WERI-Rb-1 (cell line): ENCODE data around the gene VMAC.

Experiments
- DNase-seq: peaks from one replicate; pipeline ENCODE4 v3.0.0-alpha.2; 2020
- H3K27ac ChIP-seq: fragments of 250-450 bp; sonication (Bioruptor Pico); 2 replicates; pipeline ENCODE4 v1.5.1; 2020; ENCODE audit warnings: mild to moderate bottlenecking, moderate library complexity
- H3K27me3 ChIP-seq: fragments of 250-450 bp; sonication (Bioruptor Pico); 2 replicates; pipeline ENCODE4 v1.5.1; 2021; ENCODE audit warnings: mild to moderate bottlenecking, low read depth, moderate library complexity; ENCODE audit not compliant: insufficient read depth, severe bottlenecking
- H3K36me3 ChIP-seq: fragments of 250-450 bp; sonication (Bioruptor Pico); 2 replicates; pipeline ENCODE4 v1.5.1; 2020; ENCODE audit warnings: mild to moderate bottlenecking, moderate library complexity
- H3K4me3 ChIP-seq: 2 replicates; pipeline ENCODE4 v1.5.1; 2011; ENCODE audit warnings: low read depth, mild to moderate bottlenecking, control low read depth, low read length
- H3K9me3 ChIP-seq: fragments of 250-450 bp; sonication (Bioruptor Pico); 2 replicates; pipeline ENCODE4 v1.5.1; 2021; ENCODE audit warnings: mild to moderate bottlenecking, moderate library complexity; ENCODE audit not compliant: severe bottlenecking
- CTCF ChIP-seq: IDR thresholded peaks from 2 replicates; pipeline ENCODE4 v1.5.1; 2011; ENCODE audit warnings: low read depth, mild to moderate bottlenecking, control low read depth, inconsistent platforms, low read length

The VMAC gene

GRCh38 chr19:5911366-5911765, 6.7 kb downstream of the VMAC start:
- Histone ChIP-seq H3K27ac (no peak overlapping the region), H3K4me3 (no peak overlapping the region), H3K27me3 (no peaks in the 10 kb centered on the region), H3K9me3 (no peaks in the 10 kb centered on the region), H3K36me3 (peaks cover 22% of the 10 kb centered on the region)
- no peak for TF ChIP-seq CTCF
- DNase-seq: no peak

GRCh38 chr19:5913739-5914357, 9.2 kb downstream of the VMAC start, which contains the start of gene CAPS:
Gene CAPS, plus strand, starts transcription at chr19:5914254. Its CDS starts 153 bp downstream, at chr19:5914407.
- peaks cover 40% of the 10 kb centered on the region for H3K36me3 ChIP-seq
- no peak within 1 kb of the TSS for H3K27ac ChIP-seq
- TF ChIP-seq CTCF: no peak
- H3K4me3 ChIP-seq: no peak within 1 kb of the TSS
- no peaks in the 10 kb centered on the region for H3K27me3 ChIP-seq
- no peak for DNase-seq
- H3K9me3 ChIP-seq: no peaks in the 10 kb centered on the region

GRCh38 chr19:5914358-5914774, 9.7 kb downstream of the VMAC start:
- no peaks in the 10 kb centered on the region for H3K27me3 ChIP-seq
- no peaks in the 10 kb centered on the region for H3K9me3 ChIP-seq
- no peak for TF ChIP-seq CTCF
- H3K36me3 ChIP-seq: peaks cover 46% of the 10 kb centered on the region
- no peak overlapping the region for H3K4me3 ChIP-seq
- DNase-seq: no peak
- H3K27ac ChIP-seq: no peak overlapping the region

- peaks cover 51% of the 10 kb centered on the region for H3K36me3 ChIP-seq
- H3K4me3 ChIP-seq: no peak overlapping the region
- H3K27ac ChIP-seq: no peak overlapping the region
Observed at GRCh38 chr19:5914946-5915781, 10.5 kb downstream of the VMAC start.

GRCh38 chr19:5915782-5916165, 11.1 kb downstream of the VMAC start:
- peaks cover 57% of the 10 kb centered on the region for H3K36me3 ChIP-seq
- no peaks in the 10 kb centered on the region for H3K27me3 ChIP-seq
- H3K4me3 ChIP-seq: no peak overlapping the region
- TF ChIP-seq CTCF: no peak
- H3K9me3 ChIP-seq: no peaks in the 10 kb centered on the region
- no peak overlapping the region for H3K27ac ChIP-seq
- no peak for DNase-seq

More at GRCh38 chr19:5914946-5915781, 10.5 kb downstream of the VMAC start:
- no peaks in the 10 kb centered on the region for H3K9me3 ChIP-seq
- H3K27me3 ChIP-seq: no peaks in the 10 kb centered on the region
- TF ChIP-seq CTCF: no peak
- no peak for DNase-seq
